HG03469 (cell line): ENCODE data around the gene TBC1D22A.
"Not testable (repeated sequence)": the region's sequence is repeated elsewhere in the genome, so short reads cannot be mapped to it uniquely, and the experiment has no call there.

Experiments used
- ATAC-seq: cut with Tn5 transposase; IDR thresholded peaks from one replicate; pipeline ENCODE4 v1.9.1; 2021; ENCODE audit warnings: mild to moderate bottlenecking, moderate library complexity, moderate number of reproducible peaks; ENCODE audit not compliant: unreplicated experiment

TBC1D22A gene

GRCh38 chr22:46810856-46811786 lies 48.7 kb downstream of the TBC1D22A start:
- no peak for ATAC-seq

GRCh38 chr22:46812034-46812605 lies 49.7 kb downstream of the TBC1D22A start:
- no peak for ATAC-seq

GRCh38 chr22:46812788-46813187 lies 50.3 kb downstream of the TBC1D22A start:
- no peak for ATAC-seq

- ATAC-seq, result no peak
These were observed 51.6 kb downstream of the TBC1D22A start for GRCh38 chr22:46813816-46814597.

- ATAC-seq, result no peak
These were observed 52.7 kb downstream of the TBC1D22A start for GRCh38 chr22:46815132-46815531.

GRCh38 chr22:46815559-46815895 lies 53.1 kb downstream of the TBC1D22A start:
- ATAC-seq, result no peak

GRCh38 chr22:46815896-46816731 lies 53.7 kb downstream of the TBC1D22A start:
- no peak for ATAC-seq

GRCh38 chr22:46817390-46817789 lies 54.9 kb downstream of the TBC1D22A start:
- not testable (repeated sequence) for ATAC-seq

- no peak for ATAC-seq
These were observed 60.8 kb downstream of the TBC1D22A start for GRCh38 chr22:46823248-46823647.

- ATAC-seq, result no peak
These were observed 61.2 kb downstream of the TBC1D22A start for GRCh38 chr22:46823654-46824053.

GRCh38 chr22:46824344-46824909 lies 62.0 kb downstream of the TBC1D22A start:
- no peak for ATAC-seq

- ATAC-seq, result no peak
These were observed 62.6 kb downstream of the TBC1D22A start for GRCh38 chr22:46824980-46825544.

- ATAC-seq, result no peak
These were observed 64.1 kb downstream of the TBC1D22A start for GRCh38 chr22:46826438-46827135.

GRCh38 chr22:46827136-46827780 lies 64.8 kb downstream of the TBC1D22A start:
- no peak for ATAC-seq

- no peak for ATAC-seq
These were observed 65.3 kb downstream of the TBC1D22A start for GRCh38 chr22:46827781-46828180.

- ATAC-seq, result no peak
These were observed 66.0 kb downstream of the TBC1D22A start for GRCh38 chr22:46828323-46828900.

GRCh38 chr22:46829117-46829891 lies 66.9 kb downstream of the TBC1D22A start:
- no peak for ATAC-seq
